Measurements from ENCODE around the gene NPHS1.

GRCh38 chr19:35898499-35898809 lies 46.1 kb upstream of the NPHS1 start:
- TF ChIP-seq CTCF (IDR thresholded peaks at IDR 0.05) = no peak
- TF ChIP-seq POLR2A (IDR thresholded peaks at IDR 0.05; ENCODE audit: low read depth) = no peak
- TF ChIP-seq EP300 (IDR thresholded peaks at IDR 0.05) = no peak
